ENCODE results near the gene CELF4. TPM values are rescaled to one million over a fixed set of nuclear protein-coding genes. Genes with fewer than 3 reads are reported as not detected.

Gene CELF4
- total RNA-seq, 1 experiment from 2014 or later: not detected

DNA sequence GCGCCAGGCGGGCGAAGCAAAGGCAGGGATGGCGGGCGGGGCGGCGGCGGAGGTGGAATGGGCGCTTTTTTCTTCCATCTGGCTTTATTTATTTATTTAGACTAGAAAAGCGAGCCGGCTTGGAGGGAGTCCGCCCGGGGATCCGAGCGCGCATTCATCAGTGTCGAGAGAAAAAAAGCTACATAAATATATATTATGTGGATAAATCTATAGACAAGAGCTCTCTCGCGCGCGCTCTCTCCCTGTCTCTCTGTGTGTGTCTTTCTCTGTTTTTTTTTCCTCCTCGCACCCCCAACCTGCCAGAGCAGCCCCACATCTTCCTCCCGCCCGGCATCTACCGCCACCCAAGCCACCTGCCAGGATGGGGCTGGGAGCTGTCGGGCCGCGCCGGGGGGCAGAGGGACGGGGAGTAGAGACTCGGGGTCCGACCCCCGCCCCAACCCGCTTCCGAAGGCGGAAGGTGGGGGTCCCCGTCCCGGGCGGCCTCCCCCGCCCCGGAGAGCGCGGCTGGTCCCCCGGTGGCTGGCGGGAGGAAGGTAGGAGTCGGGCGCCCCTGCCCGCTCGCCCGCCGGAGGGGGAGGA lies 972 bp upstream of the CELF4 start:
- H3K4me3 ChIP-seq (ENCODE audit: low read depth in 2 of 2, low read length in 2 of 2): peak overlapping the region; percentile 32 to 49
- ChIA-PET CTCF (interaction anchor here (0.6 to 0.7 kb wide), 2 partner anchors 126 to 1283 kb away, joined by 4 to 5 read pairs; no protein-coding TSS in a partner anchor), POLR2A (no interaction called here)
- no peaks in the 10 kb centered on the region for H3K36me3 ChIP-seq (ENCODE audit: control insufficient read depth, insufficient read depth, low read length)
- H3K27ac ChIP-seq (ENCODE audit: low read length): no peak overlapping the region
- DNase-seq (ENCODE audit: low read depth, low spot score) (no peak), ATAC-seq (no peak)
- no peaks in the 10 kb centered on the region for H3K4me1 ChIP-seq (ENCODE audit: control insufficient read depth, insufficient read depth, low read length)
- H3K27me3 ChIP-seq (ENCODE audit: control insufficient read depth, insufficient read depth, low read length): peaks cover 13% of the 10 kb centered on the region
- no TSS peak for BruUV-seq (replicated peaks)
- intact Hi-C loops (cut with micrococcal nuclease; ENCODE audit: unreplicated experiment): no loop called here
- no peaks in the 10 kb centered on the region for H3K9me3 ChIP-seq (ENCODE audit: control insufficient read depth, insufficient read depth, low read depth, low read length)
- in situ Hi-C loops (cut with HindIII; ENCODE audit: low pct_unique_long_range_greater_than_20kb, low sequenced_read_pairs): no loop called here
- TF ChIP-seq, protein P1, sequence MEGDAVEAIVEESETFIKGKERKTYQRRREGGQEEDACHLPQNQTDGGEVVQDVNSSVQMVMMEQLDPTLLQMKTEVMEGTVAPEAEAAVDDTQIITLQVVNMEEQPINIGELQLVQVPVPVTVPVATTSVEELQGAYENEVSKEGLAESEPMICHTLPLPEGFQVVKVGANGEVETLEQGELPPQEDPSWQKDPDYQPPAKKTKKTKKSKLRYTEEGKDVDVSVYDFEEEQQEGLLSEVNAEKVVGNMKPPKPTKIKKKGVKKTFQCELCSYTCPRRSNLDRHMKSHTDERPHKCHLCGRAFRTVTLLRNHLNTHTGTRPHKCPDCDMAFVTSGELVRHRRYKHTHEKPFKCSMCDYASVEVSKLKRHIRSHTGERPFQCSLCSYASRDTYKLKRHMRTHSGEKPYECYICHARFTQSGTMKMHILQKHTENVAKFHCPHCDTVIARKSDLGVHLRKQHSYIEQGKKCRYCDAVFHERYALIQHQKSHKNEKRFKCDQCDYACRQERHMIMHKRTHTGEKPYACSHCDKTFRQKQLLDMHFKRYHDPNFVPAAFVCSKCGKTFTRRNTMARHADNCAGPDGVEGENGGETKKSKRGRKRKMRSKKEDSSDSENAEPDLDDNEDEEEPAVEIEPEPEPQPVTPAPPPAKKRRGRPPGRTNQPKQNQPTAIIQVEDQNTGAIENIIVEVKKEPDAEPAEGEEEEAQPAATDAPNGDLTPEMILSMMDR (IDR thresholded peaks at IDR 0.05): no peak
- TF ChIP-seq POLR2AphosphoS5 (IDR thresholded peaks at IDR 0.05; ENCODE audit: low read depth, low read length) (no peak), TCF7L2 (IDR thresholded peaks at IDR 0.05; ENCODE audit: low read depth, low read length) (no peak), SIN3A (IDR thresholded peaks at IDR 0.05; ENCODE audit: borderline replicate concordance, insufficient read depth, low read depth, low read length) (no peak)
- TF ChIP-seq, protein P2, sequence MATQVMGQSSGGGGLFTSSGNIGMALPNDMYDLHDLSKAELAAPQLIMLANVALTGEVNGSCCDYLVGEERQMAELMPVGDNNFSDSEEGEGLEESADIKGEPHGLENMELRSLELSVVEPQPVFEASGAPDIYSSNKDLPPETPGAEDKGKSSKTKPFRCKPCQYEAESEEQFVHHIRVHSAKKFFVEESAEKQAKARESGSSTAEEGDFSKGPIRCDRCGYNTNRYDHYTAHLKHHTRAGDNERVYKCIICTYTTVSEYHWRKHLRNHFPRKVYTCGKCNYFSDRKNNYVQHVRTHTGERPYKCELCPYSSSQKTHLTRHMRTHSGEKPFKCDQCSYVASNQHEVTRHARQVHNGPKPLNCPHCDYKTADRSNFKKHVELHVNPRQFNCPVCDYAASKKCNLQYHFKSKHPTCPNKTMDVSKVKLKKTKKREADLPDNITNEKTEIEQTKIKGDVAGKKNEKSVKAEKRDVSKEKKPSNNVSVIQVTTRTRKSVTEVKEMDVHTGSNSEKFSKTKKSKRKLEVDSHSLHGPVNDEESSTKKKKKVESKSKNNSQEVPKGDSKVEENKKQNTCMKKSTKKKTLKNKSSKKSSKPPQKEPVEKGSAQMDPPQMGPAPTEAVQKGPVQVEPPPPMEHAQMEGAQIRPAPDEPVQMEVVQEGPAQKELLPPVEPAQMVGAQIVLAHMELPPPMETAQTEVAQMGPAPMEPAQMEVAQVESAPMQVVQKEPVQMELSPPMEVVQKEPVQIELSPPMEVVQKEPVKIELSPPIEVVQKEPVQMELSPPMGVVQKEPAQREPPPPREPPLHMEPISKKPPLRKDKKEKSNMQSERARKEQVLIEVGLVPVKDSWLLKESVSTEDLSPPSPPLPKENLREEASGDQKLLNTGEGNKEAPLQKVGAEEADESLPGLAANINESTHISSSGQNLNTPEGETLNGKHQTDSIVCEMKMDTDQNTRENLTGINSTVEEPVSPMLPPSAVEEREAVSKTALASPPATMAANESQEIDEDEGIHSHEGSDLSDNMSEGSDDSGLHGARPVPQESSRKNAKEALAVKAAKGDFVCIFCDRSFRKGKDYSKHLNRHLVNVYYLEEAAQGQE (IDR thresholded peaks at IDR 0.05; ENCODE audit: insufficient read depth in 1 of 2, low read depth in 2 of 2, low read length in 1 of 2): no peak

DNA sequence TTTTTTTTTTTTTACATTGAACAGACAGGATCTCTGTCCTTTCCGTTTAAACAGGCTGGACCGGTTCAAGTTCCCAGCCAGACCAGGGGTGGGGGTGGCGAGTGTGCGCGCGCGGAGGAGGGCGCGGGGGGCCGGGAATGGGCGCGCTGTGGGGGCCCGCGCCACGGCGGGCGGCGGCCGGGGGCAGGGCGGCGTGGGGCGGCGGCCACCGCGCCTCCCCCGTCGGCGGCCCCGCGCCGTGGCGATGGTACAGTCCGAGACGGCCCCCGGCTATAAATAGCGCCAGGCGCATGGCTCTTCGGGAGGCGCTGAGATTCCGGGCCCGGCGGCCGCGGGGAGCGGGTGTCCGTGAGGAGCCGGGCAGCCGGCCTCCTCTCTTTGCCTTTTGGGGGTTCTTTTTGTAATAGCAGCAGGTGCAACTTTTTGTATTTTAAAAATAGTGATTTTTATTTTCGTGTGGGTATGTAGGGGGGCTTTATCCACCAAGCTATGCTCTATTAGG lies 430 bp upstream of the CELF4 start:
- Histone ChIP-seq H3K4me1 (ENCODE audit: control insufficient read depth, insufficient read depth, low read length) (no peaks in the 10 kb centered on the region), H3K36me3 (ENCODE audit: control insufficient read depth, insufficient read depth, low read length) (no peaks in the 10 kb centered on the region), H3K27me3 (ENCODE audit: control insufficient read depth, insufficient read depth, low read length) (peaks cover 13% of the 10 kb centered on the region), H3K4me3 (ENCODE audit: low read depth in 2 of 2, low read length in 2 of 2) (peak overlapping the region; percentile 46 to 78), H3K27ac (ENCODE audit: low read length) (no peak overlapping the region), H3K9me3 (ENCODE audit: control insufficient read depth, insufficient read depth, low read depth, low read length) (no peaks in the 10 kb centered on the region)
- intact Hi-C loops (cut with micrococcal nuclease; ENCODE audit: unreplicated experiment): no loop called here
- ATAC-seq (peak; percentile 81), DNase-seq (ENCODE audit: low read depth, low spot score) (no peak)
- in situ Hi-C loops (cut with HindIII; ENCODE audit: low pct_unique_long_range_greater_than_20kb, low sequenced_read_pairs): no loop called here
- ChIA-PET POLR2A (no interaction called here), CTCF (interaction anchor here (0.6 kb wide), 1 partner anchor 125 kb away, joined by 5 read pairs; no protein-coding TSS in a partner anchor)
- TF ChIP-seq, protein P2 (IDR thresholded peaks at IDR 0.05; ENCODE audit: insufficient read depth in 1 of 2, low read depth in 2 of 2, low read length in 1 of 2): no peak
- TF ChIP-seq TCF7L2 (IDR thresholded peaks at IDR 0.05; ENCODE audit: low read depth, low read length) (no peak), SIN3A (IDR thresholded peaks at IDR 0.05; ENCODE audit: borderline replicate concordance, insufficient read depth, low read depth, low read length) (no peak), POLR2AphosphoS5 (IDR thresholded peaks at IDR 0.05; ENCODE audit: low read depth, low read length) (no peak)
- TF ChIP-seq, protein P1 (IDR thresholded peaks at IDR 0.05): no peak
- no TSS peak for BruUV-seq (replicated peaks)
